GM21367 (cell line): Measurements from ENCODE around the gene RAB5IF.
A peak's percentile ranks its signal among the peaks of the same experiment; 100 is the strongest.
"Not testable (repeated sequence)": the region's sequence is repeated elsewhere in the genome, so short reads cannot be mapped to it uniquely, and the experiment has no call there.

Source experiments
- ATAC-seq: cut with Tn5 transposase; IDR thresholded peaks from one replicate; pipeline ENCODE4 v1.9.1; 2021; ENCODE audit not compliant: unreplicated experiment

RAB5IF gene, protein sequence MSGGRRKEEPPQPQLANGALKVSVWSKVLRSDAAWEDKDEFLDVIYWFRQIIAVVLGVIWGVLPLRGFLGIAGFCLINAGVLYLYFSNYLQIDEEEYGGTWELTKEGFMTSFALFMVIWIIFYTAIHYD

DNA sequence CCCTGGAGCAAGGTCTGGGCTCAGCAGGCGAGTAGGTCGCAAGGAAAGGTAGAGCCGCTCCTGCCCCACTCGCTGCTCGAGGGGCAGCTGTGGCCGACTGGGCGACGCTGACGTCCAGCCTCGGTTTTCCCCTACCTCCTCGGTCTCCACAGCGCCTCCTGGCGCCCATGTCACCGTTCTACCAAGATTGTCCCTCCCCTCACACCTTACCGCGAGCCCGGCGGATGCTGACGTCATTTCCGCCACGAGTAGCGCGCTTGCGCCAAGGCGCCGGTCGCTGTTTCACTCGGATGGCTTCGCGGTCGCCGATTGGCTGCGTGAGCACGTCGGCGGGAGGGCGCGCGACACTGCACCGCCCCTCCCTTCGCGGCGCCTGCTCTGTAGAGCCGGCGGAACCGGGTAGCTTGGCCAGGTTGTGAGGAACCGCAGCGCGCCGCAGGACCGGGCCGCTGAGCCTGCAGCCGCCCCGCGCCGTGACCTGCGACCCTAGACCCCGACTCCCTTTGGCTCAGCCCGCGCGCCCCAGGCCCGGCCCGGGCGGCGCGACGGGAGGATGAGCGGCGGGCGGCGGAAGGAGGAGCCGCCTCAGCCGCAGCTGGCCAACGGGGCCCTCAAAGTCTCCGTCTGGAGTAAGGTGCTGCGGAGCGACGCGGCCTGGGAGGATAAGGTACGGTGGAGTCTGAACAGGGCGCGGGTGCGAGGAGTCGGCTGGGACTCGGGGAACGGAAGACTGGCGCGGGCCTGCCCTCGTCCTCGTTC is at the start of gene RAB5IF:
Gene RAB5IF, plus strand, starts transcription at position 381 of the 759 bp plus-strand sequence. Its CDS starts 173 bp downstream, at position 554.
- peak; percentile 69 for ATAC-seq

DNA sequence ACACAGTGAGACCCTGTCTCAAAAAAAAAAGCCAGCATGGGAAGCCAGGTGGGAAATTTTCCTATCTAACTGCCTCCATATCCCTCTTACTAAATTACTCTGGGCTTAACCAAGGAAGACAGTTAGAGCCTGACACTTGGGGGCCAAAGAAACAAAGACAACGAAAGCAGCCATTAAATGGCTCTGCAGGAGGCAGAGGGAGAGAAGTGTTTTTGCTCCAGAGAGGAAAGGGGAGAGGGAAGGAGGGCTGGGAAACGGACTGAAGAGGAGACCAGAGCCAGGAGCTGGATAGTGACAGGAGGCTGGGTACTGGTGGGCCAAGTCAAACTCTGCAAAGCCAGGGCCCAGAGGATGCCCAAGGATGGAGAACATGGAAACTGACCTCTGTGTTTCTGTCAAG is 42.9 kb upstream of the RAB5IF start:
- ATAC-seq: no peak

DNA sequence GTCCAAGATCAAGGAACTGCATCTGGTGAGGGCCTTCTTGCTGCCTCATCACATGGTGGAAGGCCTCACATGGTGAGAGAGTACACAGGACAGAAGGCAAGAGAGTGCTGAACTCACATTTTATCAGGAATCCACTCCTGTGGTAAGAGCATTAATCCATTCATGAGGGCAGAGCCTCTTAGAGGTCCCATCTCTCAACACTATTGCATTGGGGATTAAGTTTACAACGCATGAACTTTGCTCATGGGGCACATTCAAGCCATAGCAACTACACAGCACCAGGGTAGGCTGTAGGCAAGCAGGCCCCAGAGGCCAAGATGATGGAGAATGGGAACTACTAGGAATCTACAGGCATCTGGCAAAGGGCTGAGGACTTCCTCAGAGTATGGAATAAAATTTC is 42.2 kb upstream of the RAB5IF start:
- no peak for ATAC-seq

DNA sequence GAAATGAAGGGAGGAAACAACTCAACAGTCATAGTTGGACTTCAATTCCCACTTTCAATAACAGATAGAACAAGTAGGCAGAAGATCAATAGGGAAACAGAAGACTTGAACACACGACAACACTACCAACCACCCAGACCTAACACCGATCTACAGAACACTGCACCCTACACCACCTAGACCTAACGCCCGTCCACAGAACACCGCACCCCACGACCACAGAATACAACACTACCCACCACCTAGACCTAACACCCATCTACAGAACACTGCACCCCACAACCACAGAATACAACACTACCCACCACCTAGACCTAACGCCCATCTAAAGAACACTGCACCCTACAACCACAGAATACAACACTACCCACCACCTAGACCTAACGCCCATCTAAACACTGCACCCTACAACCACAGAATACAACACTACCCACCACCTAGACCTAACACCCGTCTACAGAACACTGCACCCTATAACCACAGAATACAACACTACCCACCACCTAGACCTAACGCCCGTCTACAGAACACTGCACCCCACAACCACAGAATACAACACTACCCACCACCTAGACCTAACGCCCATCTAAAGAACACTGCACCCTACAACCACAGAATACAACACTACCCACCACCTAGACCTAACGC is 41.4 kb upstream of the RAB5IF start:
- not testable (repeated sequence) for ATAC-seq

DNA sequence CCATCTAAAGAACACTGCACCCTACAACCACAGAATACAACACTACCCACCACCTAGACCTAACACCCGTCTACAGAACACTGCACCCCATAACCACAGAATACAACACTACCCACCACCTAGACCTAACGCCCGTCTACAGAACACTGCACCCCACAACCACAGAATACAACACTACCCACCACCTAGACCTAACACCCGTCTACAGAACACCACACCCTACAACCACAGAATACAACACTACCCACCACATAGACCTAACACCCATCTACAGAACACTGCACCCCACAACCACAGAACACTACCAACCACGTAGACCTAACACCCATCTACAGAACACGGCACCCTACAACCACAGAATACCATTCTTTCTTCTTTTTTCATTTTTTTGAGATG is 40.9 kb upstream of the RAB5IF start:
- ATAC-seq: not testable (repeated sequence)

DNA sequence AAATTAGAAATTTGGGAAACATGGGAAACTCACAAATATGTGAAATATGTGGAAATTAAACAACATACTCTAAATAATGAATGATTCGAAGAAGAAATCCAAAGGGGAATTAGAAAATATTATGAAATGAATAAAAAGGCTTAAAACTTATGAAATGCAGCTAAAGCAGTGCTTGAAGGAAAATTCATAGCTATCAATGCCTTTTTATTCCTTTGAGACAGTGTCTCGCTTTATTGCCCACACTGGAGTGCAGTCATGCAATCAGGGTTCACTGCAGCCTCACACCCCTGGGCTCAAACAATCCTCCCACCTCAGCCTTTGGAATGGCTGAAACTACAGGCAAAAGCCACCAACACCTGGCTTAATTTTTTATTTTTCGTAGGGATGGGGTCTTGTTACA is 40.1 kb upstream of the RAB5IF start:
- no peak for ATAC-seq

DNA sequence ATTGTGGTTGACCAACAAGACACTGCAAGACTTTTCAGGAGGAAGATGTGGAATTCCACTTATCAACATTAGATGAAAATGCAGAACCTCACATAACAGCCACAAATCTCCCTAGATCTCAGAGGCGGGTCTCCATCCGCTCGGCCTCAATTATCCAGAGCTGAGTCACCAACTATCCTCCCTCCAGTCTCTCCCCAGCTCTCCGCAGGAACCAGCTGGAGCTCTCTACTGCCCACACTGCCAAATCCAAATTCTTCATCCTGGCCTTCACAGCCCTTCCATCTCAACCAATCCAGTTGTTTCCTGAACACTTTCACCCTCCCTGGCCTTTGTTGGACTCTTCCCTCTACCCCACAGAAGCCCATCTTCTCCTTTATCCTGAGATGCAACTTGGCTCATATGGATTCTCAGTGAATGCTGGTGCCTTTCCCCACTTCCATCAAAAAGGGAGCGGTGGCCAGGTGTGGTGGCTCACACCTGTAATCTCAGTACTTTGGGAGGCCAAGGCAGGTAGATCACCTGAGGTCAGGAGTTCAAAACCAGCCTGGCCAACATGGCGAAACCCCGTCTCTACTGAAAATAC is 35.6 kb upstream of the RAB5IF start:
- ATAC-seq: no peak

DNA sequence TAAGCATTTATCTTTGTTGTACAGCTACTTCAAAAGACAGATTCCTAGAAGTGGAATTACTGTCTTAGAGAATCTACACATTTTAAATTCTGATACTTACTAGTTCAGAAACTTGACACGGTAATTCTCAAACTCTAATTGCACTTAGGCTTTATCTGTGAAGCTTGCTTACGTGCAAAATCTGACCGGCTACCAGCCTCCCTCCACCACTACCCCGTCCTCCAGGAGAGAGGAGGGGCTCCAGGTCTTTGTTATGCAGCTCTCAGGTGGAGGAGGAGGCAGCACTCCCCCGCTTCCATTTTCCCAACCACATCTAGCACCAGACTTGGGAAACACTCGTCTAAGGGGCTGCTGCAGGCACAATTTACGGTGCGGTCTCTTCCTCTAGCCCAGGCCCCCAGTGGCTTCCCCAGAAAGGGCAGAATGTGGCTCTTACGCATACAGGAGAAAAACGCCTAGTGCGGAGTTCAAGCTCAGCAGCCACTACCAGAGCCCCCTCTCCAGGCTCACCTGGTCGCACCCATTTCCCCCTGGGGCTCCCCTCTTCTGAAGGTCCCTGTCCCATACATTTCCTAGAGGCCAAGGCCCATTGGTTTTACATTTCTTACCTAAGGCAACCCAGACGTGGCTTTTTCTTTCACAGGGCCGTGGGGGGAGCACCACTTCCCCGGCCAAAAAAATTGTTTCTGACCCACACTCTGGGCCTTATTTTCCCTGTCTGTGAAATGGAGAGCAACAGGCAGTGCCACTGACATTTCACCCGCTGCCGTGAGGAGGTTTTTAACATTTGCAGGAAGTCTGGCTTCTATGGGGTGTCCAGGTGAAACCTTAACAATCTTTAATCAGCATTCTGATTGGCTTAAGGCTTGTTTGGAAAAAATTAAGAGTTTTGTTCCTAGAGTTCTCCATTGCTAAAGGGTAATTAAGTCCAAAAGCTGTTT is 33.7 kb upstream of the RAB5IF start:
- no peak for ATAC-seq

DNA sequence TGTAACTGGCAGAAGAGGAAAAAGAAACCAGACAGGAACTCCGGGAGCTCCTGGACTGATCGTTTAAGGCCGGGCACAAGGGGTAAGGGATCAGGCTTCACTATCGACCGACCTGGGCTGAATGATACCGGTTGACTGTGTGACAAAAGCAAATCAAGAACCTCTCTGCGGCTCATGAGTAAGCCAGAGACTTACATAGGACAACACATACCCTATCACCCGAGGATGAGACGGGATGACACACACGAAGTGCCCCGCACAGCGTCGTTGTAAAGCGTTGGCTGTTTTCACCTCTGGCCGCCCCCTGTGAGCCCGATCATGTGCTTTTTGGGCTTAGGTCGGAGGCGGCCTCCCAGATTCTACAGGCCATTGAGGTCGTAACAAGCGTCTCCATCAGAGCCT is 32.9 kb upstream of the RAB5IF start:
- no peak for ATAC-seq

DNA sequence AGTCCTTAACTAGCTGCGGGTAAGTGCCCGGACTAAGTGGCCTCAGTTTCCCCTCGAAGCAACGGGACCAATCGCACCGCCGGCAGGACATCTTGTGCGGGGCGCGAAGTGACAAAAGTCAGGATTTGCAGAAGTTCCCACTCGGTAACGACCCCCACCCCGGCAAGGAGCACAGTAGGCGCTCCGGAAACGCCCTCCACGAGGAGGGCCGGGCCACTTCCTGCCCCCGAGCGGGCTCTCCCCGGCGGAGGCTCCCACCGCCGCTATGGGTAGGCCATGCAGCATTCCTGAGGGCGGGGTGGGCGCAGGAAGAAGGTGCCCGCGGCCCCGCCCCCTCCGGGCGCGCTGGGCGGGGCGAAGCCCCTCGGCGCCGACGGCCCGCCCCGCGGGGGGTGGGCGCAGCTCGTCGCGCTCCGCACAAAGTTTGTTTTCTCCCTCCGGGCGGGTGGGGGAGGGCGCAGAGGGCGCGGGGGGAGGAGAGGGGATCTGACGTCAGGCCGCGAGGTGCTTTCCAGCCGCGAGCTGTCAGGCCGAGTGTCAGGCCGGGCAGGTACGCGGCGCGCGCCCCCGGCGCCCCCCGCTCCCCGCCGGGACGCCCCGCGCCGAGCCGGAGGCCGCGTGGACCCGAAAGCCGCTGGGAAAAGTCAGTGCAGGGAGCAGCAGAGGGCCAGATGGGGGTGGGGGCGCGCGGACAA is 32.3 kb upstream of the RAB5IF start, which contains the start of gene TGIF2:
Gene TGIF2, plus strand, starts transcription at position 495 of the 695 bp plus-strand sequence. CDS start 5,178 bp downstream, outside the sequence.
- peak; percentile 50 for ATAC-seq

DNA sequence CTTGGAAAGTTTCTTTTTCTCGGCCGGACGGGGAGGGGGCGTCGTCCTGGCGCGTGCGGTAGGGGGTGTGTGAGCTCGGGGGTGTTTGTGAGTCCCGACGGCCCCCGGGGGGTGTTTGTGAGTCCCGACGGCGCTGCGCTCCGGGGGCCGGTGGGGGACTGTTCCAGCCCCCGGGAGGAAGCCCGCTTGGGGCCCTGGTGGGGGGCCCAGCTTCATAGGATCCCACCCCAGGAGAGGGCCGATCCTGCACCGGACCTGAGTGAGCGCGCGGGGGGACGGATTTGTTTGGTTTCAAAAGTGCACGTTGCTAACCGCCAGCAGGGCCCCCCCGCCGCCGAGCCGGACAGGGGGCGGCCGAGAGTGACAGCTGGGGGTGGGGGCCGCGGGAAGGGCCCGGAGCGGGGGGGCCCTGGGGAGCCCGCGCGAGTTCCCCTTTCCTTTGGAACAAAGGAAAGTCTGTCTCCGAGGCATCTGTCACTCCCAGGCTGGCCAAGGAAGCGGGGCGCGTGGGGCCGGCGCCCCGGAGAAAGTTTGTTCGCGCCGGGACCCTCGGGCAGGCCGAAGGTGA is 31.7 kb upstream of the RAB5IF start:
- no peak for ATAC-seq

DNA sequence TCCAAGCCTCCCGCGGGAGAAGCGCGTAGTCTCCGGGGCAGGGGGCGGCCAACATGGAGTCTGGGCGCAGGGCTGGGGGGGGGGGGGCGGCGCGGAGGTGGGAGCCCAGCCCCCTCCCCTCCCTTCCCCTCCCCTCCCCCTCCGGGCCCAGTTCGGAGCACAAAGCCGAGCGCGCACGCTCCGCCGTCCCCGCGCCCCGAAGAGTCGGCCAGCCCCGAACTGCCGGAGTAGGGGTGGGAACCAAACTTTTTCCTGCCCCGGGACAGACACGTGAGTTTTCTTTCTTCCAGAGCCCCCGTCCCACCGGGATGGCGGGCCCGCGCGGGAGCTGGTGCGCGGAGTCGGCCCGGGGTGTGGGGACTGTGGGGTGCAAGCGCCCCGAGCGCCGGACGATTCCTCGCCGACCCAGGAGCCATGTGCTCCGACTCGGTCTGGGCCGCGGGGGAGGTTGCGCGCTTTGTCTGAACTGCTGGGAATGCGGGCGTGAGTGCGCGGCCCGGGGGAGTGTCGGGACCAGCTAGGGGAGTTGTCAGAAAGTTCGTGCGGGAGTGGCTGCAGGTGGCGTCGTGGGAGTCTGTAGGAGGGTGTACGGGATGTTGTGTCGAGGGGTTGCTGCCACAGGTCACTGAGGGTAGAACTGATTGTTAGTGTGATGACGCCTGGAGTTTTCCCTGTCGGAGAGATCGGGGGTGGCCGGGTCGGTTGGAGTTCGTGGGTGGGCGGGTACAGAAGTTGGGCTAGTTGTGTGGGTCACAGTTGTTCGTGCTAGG is 31.0 kb upstream of the RAB5IF start:
- no peak for ATAC-seq

DNA sequence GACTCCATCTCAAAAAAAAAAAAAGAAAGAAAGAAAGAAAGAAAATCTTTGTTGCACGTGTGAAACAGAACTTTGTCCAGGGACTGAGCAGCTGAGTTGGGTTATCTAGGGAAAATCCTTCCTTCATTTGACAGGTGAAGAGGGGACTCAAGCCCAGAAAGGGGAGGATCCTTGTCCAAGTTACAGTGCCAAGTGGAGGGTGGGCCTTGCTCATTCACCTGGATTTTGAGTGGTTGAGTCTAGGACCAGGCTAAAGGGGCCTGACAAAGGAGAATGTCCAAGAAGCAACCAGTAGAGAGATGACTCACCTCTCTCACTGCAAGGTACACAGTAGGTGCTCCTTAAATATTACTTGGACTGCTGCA is 29.5 kb upstream of the RAB5IF start:
- no peak for ATAC-seq

DNA sequence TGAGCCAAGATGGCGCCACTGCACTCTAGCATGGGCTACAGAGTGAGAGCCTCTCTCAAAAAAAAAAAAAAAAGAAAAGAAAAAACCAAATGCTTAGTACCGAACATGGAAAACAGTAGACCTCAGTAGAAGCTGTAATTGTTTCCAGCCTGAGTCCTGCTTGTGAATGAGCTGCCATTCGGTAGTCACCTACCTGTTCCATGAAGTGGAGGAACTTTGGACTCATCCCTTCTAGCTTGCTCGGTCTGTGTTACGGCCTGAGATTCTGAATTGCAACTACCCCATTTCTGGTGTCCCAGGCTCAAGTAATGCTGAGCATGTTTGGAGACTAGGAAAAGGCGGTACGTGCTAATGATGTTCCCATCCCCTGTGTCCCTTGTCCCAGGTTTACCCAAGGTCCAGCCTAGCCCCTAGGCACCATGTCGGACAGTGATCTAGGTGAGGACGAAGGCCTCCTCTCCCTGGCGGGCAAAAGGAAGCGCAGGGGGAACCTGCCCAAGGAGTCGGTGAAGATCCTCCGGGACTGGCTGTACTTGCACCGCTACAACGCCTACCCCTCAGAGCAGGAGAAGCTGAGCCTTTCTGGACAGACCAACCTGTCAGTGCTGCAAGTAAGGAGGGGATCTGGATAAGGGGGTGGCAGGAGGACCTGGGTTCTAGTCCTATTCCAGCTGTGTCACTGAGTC is 27.1 kb upstream of the RAB5IF start:
- ATAC-seq: no peak

DNA sequence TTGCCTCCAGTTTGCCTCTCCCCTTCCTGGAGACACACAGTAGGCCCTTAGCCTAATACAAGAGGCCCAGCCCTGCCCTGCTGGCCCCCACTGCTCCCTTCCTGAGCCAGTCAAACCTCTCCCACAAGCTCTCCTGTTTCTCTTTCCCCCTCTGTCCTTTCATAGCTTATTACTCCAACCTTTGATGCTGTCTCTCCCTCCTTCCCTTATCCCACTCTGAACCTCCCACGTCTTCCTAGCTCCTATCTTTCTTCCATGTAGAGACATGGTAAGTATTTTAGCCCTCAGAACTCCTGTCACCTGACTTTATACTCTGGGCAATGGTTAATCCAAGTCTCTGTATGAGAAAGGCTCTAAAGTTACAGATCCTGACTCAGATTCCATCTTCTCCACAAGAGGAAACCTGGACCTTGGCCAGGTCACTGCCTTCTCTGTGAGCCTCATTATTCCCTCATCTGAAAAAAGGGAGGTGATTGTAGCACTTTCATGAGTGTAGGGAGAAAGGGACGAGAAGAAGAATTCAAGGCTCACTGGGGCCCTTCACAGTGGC is 25.5 kb upstream of the RAB5IF start:
- no peak for ATAC-seq

DNA sequence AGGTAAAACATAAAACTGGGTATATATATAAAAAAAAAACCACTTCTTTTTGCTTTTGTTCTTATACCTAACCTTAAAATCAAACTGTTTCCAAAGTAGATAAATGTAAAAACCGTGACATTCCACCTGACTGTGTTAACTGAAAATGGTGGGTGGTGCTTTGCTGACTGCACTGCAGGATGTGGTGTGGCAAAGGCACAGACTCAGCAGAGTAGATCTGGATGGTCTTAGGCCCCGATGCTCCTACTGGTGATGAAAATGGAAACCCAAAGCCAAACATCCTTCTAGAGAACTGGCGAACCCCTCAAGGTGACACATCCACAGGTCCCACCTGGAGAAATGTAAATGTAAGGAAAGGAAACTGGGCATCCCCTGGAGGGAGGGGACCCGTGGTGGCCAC is 23.3 kb upstream of the RAB5IF start:
- no peak for ATAC-seq

DNA sequence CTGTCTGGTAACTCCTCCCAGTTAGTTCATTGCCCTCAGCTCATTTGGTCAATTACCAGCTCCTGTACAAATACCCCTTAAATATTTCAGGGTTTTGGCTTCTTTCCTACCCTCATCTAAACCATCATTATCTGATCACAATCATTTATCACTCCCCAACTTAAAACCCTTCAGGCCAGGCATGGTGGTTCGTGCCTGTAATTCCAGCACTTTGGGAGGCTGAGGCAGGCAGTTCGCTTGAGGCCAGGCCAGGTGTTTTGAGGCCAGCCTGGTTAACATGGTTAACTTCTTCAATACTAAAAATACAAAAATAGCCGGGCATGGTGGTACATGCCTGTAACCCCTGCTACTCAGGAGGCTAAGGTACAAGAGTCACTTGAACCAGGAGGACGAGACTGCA is 22.8 kb upstream of the RAB5IF start:
- ATAC-seq: no peak

DNA sequence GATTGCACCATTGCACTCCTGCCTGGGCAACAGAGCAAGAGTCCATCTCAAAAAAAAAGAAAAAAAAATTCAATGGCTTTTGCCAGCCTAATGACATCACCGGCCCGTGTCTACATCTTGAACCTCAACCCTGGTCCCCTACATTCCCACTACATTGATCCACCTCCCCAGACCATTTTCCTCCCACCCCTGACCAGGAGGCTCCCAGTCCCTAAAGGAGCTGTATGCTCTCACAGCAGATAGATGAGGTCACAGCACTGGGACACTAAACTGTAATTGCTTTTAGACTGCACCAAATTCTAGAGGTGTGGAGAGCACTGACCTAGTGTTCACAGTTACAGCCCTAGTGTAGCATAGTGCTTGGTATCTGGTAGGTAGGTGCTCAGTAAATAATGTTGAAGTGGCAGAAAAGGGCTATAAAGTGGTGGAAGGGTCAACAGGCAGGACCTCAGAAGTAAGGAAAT is 21.5 kb upstream of the RAB5IF start:
- no peak for ATAC-seq
